HG03520 (cell line): Measurements from ENCODE around the gene CUBN.

Experiments
- ATAC-seq: cut with Tn5 transposase; IDR thresholded peaks from one replicate; pipeline ENCODE4 v1.9.1; 2021; ENCODE audit warnings: mild to moderate bottlenecking, moderate library complexity; ENCODE audit not compliant: unreplicated experiment

CUBN gene

GRCh38 chr10:16891375-16892313 is 238.0 kb downstream of the CUBN start:
- no peak for ATAC-seq

- no peak for ATAC-seq
Observed at GRCh38 chr10:16890691-16891090, 238.9 kb downstream of the CUBN start.

GRCh38 chr10:16887565-16887964 is 242.0 kb downstream of the CUBN start:
- ATAC-seq = no peak

- no peak for ATAC-seq
Observed at GRCh38 chr10:16886031-16886430, 243.6 kb downstream of the CUBN start.

GRCh38 chr10:16884497-16884896 is 245.1 kb downstream of the CUBN start:
- ATAC-seq = no peak

- no peak for ATAC-seq
Observed at GRCh38 chr10:16883084-16883483, 246.5 kb downstream of the CUBN start.

- no peak for ATAC-seq
Observed at GRCh38 chr10:16870331-16870730, 259.3 kb downstream of the CUBN start.

- ATAC-seq = no peak
Observed at GRCh38 chr10:16867990-16868389, 261.6 kb downstream of the CUBN start.

GRCh38 chr10:16867556-16867955 is 262.1 kb downstream of the CUBN start:
- no peak for ATAC-seq

- ATAC-seq = no peak
Observed at GRCh38 chr10:16866541-16867275, 262.9 kb downstream of the CUBN start.

GRCh38 chr10:16865766-16866165 is 263.8 kb downstream of the CUBN start:
- ATAC-seq = no peak

GRCh38 chr10:16863766-16864165 is 265.8 kb downstream of the CUBN start:
- no peak for ATAC-seq

GRCh38 chr10:16857419-16857818 is 272.2 kb downstream of the CUBN start:
- no peak for ATAC-seq

GRCh38 chr10:16856567-16856966 is 273.0 kb downstream of the CUBN start:
- ATAC-seq = no peak

- ATAC-seq = no peak
Observed at GRCh38 chr10:16856092-16856491, 273.5 kb downstream of the CUBN start.

- ATAC-seq = no peak
Observed at GRCh38 chr10:16854623-16855022, 275.0 kb downstream of the CUBN start.

GRCh38 chr10:16853809-16854208 is 275.8 kb downstream of the CUBN start:
- no peak for ATAC-seq

- no peak for ATAC-seq
Observed at GRCh38 chr10:16853201-16853600, 276.4 kb downstream of the CUBN start.

GRCh38 chr10:16852624-16853023 is 277.0 kb downstream of the CUBN start:
- no peak for ATAC-seq

GRCh38 chr10:16848562-16849154 is 281.0 kb downstream of the CUBN start:
- no peak for ATAC-seq

GRCh38 chr10:16847644-16848043 is 282.0 kb downstream of the CUBN start:
- ATAC-seq = no peak

GRCh38 chr10:16845248-16845647 is 284.4 kb downstream of the CUBN start:
- ATAC-seq = no peak
